ENCODE results near the gene YTHDF1. TPM values are rescaled to one million over a fixed set of nuclear protein-coding genes. Genes with fewer than 3 reads are reported as not detected.
"Not testable (repeated sequence)": the region's sequence is repeated elsewhere in the genome, so short reads cannot be mapped to it uniquely, and the experiment has no call there.

Gene YTHDF1
- total and polyA plus RNA-seq, 12 donors: 15.3 to 31.6 (median 21.4) TPM

DNA sequence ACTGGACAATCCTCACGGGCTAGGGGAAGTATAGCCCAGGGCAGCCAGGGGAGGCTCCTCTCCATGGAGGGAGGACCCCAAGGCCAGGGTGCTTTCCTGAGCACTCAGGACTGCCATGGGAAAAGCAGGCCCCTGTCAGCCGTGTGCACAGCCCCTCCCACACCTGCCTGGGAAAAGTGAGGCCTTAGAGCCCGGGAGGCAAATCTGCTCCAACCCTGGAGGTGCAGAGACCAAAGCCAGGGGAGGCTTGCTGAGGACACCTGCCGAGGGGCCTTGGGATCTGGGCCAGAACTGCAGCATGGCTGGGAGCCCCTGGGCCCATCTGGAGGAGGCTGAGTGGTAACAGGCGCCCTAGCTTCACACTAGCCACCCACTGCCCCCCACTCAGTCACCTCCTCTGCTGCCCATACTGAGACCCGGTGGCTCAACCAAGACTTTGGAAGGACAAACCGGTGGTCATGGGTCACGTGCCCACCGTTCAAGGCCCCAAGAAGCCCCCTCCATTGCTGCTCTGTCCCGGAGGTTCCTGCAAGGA is 55.2 kb downstream of the YTHDF1 start:
- H3K27me3 ChIP-seq: peaks cover 0 to 70% (median 42%) of the 10 kb centered on the region in 7 donors
- intact Hi-C loops (cut with DNase I): loop anchor here in 1 of 10 donors (5.0 kb wide), 1 partner anchor 48 kb away; no protein-coding TSS in a partner anchor
- no peak for ATAC-seq

DNA sequence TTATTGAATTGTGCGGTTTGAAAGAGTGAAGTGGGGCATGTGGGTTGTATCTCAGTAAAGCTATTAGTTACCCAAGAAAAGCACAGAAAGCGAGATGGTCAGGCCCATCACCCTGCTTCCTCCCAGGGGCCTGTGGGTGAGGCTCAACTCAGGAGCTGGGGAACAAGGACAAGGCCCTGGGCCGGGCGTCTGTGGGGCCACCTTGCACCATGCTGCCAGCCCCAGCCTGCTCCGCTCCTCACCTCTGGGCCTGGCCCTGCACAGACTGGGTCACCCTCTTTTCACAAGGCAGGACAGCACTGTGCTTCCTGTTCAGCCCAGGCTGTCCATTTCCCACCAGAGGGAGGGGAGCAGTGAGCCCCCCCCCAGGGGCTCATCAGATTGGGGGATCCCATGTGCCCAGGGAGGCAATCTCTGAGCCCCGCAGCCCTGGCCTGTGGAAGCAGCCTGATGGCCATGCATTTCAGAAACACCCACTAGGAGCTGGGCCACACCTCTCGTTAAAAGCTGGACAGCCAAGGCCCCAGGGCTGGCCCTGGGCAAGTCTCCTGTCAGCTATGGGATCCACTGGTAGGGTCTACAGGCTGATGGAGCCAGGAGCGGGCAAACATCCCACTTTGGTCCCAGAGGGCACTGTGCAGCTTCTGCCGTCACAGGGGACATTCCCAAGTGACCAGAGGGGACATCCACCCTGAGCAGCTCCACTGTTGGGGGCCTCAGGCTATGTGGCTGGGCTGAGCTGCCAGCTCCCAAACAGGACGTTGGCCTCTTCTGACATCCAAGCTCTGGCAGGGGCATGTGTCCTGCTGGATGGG is 55.9 kb downstream of the YTHDF1 start:
- no peak overlapping the region for H3K4me3 ChIP-seq
- no peaks in the 10 kb centered on the region for H3K36me3 ChIP-seq
- DNase-seq (peak in 1 of 2 donors; percentile 1), ATAC-seq (peak in 1 of 8 donors; percentile 23)
- 73 to 83% methylated on average over 10 of the region's 10 CpGs for WGBS, 2 donors
- H3K27ac ChIP-seq: no peak overlapping the region
- no peaks in the 10 kb centered on the region for H3K4me1 ChIP-seq
- TF ChIP-seq, protein P1, sequence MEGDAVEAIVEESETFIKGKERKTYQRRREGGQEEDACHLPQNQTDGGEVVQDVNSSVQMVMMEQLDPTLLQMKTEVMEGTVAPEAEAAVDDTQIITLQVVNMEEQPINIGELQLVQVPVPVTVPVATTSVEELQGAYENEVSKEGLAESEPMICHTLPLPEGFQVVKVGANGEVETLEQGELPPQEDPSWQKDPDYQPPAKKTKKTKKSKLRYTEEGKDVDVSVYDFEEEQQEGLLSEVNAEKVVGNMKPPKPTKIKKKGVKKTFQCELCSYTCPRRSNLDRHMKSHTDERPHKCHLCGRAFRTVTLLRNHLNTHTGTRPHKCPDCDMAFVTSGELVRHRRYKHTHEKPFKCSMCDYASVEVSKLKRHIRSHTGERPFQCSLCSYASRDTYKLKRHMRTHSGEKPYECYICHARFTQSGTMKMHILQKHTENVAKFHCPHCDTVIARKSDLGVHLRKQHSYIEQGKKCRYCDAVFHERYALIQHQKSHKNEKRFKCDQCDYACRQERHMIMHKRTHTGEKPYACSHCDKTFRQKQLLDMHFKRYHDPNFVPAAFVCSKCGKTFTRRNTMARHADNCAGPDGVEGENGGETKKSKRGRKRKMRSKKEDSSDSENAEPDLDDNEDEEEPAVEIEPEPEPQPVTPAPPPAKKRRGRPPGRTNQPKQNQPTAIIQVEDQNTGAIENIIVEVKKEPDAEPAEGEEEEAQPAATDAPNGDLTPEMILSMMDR (IDR thresholded peaks at IDR 0.05): no peak
- intact Hi-C loops (cut with DNase I): loop anchor here in 1 of 10 donors (5.0 kb wide), 1 partner anchor 48 kb away; no protein-coding TSS in a partner anchor
- H3K27me3 ChIP-seq: peaks cover 0 to 75% (median 46%) of the 10 kb centered on the region in 7 donors
- no peaks in the 10 kb centered on the region for H3K9me3 ChIP-seq

More for the DNA sequence above, 55.2 kb downstream of the YTHDF1 start:
- Histone ChIP-seq H3K4me3 (no peak overlapping the region), H3K27ac (no peak overlapping the region), H3K36me3 (no peaks in the 10 kb centered on the region), H3K9me3 (no peaks in the 10 kb centered on the region), H3K4me1 (no peaks in the 10 kb centered on the region)
- peak in 1 of 2 donors; percentile 1 for DNase-seq
- WGBS, 2 donors: 73 to 74% methylated on average over 10 of the region's 10 CpGs
- TF ChIP-seq, protein P1 (IDR thresholded peaks at IDR 0.05): no peak

DNA sequence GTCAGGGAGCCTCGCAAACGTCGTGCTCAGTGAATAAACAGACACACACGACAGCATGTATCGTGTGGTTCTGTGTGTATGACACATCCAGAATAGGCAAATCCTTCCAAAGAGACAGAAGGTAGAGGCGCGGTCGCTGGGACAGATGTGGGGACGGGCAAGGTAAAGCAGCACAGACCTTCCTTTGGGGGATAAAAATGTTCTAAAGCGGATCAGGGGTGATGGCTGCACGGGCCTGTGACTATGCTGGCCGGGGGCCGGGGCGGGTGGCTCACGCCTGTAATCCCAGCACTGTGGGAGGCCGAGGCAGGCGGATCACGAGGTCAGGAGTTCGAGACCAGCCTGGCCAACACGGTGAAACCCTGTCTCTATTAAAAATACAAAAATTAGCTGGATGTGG is 56.7 kb downstream of the YTHDF1 start:
- H3K4me1 ChIP-seq; H3K36me3 ChIP-seq; ATAC-seq; H3K27ac ChIP-seq; H3K4me3 ChIP-seq; intact Hi-C loops (cut with DNase I); H3K9me3 ChIP-seq: not testable (repeated sequence)
- H3K27me3 ChIP-seq: peaks cover 0 to 76% (median 42%) of the 10 kb centered on the region in 7 donors
- DNase-seq: peak in 1 of 2 donors; percentile 1
- 81 to 86% methylated on average over 19 to 20 of the region's 20 CpGs for WGBS, 2 donors

DNA sequence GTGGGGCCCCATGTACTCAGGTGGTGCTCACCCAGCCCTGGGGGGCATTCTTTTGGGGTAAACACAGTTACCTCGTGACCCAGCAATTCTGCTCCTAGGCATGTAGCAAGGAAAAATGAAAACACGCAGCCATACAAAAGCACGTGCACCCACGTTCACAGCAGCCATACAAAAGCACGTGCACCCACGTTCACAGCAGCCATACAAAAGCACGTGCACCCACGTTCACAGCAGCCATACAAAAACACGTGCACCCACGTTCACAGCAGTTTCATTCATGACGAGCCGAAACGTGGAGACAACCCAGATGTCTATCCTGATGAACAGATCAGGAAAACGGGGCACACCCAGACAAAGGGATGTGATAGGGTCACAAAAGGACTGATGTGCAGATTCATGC is 57.1 kb downstream of the YTHDF1 start:
- Histone ChIP-seq H3K27ac (no peak overlapping the region), H3K36me3 (no peaks in the 10 kb centered on the region), H3K27me3 (peaks cover 0 to 76% (median 44%) of the 10 kb centered on the region in 7 donors), H3K4me3 (no peak overlapping the region), H3K9me3 (no peaks in the 10 kb centered on the region), H3K4me1 (no peaks in the 10 kb centered on the region)
- no peak for ATAC-seq
- WGBS, 2 donors: 81 to 87% methylated on average over 14 of the region's 14 CpGs
- TF ChIP-seq, protein P1 (IDR thresholded peaks at IDR 0.05): no peak
- intact Hi-C loops (cut with DNase I): no loop called here
- DNase-seq: no peak
